ENCODE data around the gene IGFN1. TPM values are rescaled to one million over a fixed set of nuclear protein-coding genes. Genes with fewer than 3 reads are reported as not detected.
A peak's percentile ranks its signal among the peaks of the same experiment; 100 is the strongest.

IGFN1 gene
- total and polyA plus RNA-seq, 10 donors, result 0.02 to 0.03 (median 0.02) TPM; not detected in 7

DNA sequence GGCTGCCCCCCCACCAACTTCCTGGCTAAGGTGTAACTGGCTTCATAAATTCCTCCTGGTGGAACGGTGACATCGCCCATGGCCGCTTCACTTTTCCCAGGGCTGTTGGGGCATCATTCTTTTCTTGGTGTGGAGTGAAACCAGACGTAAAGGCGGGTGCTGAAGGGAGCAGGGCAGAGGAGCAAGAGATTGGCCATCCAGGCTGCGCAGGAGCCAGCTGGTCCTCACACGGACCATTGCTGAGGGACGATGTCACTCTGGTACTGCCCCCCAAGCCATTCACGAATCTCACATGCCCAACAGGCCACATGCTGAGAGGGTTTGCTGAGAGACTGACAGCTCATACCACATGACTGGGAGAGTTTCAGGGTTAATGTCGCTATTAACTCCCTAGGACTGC, 82.2 kb downstream of the IGFN1 start:
- WGBS, 5 donors, result 86 to 91% (median 87%) methylated on average over 10 of the region's 10 CpGs
- no peak overlapping the region for H3K4me3 ChIP-seq
- no peaks in the 10 kb centered on the region for H3K36me3 ChIP-seq
- no peak overlapping the region for H3K27ac ChIP-seq
- no peaks in the 10 kb centered on the region for H3K4me1 ChIP-seq
- H3K27me3 ChIP-seq (replicated peaks in 1 of 7), result peaks cover 0 to 44% (median 0%) of the 10 kb centered on the region in 7 donors
- intact Hi-C loops (cut with DNase I; ENCODE audit: low total_unique reads), result no loop called here
- TF ChIP-seq POLR2A (IDR thresholded peaks at IDR 0.05) (no peak), POLR2AphosphoS5 (IDR thresholded peaks at IDR 0.05) (no peak)
- TF ChIP-seq, protein P1, sequence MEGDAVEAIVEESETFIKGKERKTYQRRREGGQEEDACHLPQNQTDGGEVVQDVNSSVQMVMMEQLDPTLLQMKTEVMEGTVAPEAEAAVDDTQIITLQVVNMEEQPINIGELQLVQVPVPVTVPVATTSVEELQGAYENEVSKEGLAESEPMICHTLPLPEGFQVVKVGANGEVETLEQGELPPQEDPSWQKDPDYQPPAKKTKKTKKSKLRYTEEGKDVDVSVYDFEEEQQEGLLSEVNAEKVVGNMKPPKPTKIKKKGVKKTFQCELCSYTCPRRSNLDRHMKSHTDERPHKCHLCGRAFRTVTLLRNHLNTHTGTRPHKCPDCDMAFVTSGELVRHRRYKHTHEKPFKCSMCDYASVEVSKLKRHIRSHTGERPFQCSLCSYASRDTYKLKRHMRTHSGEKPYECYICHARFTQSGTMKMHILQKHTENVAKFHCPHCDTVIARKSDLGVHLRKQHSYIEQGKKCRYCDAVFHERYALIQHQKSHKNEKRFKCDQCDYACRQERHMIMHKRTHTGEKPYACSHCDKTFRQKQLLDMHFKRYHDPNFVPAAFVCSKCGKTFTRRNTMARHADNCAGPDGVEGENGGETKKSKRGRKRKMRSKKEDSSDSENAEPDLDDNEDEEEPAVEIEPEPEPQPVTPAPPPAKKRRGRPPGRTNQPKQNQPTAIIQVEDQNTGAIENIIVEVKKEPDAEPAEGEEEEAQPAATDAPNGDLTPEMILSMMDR (IDR thresholded peaks at IDR 0.05 in 8 of 11, conservative IDR thresholded peaks at IDR 0.05 in 3 of 11), result no peak
- no peaks in the 10 kb centered on the region for H3K9me3 ChIP-seq
- no peak for DNase-seq

DNA sequence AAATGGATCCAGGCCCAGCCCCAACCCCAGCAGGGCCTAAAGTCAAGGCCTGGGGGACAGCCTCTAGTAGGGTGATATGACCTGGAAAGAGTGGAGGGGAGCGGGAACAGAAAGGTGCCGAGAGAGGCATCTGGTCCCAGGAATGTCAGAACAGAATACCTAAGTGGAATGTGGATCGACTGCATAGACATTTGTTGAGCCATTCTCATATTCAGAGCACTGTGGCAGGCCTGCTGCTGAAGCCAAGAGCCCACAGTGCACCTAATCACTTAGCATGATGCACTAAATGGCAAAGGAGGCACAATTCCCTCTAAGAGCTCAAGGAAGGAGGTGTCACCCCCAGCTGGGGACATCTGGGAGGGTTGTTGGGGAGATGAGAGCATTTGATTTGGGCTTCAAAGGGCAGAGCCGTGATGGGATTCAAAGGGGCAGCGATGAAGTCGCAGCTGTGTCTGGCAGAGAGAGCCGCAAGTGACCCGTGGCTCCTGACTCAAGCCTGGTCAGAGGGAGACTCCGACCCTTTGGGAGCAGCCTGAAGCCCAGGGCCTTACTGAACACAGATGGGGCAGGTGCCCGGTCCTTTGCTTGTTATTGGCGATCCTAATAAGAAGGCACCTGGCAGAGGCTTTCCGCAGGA, 84.1 kb downstream of the IGFN1 start:
- Histone ChIP-seq H3K9me3 (no peaks in the 10 kb centered on the region), H3K27me3 (replicated peaks in 1 of 7) (peaks cover 0 to 41% (median 0%) of the 10 kb centered on the region in 7 donors), H3K4me1 (no peaks in the 10 kb centered on the region), H3K36me3 (no peaks in the 10 kb centered on the region), H3K27ac (no peak overlapping the region), H3K4me3 (no peak overlapping the region)
- intact Hi-C loops (cut with DNase I; ENCODE audit: low total_unique reads), result no loop called here
- TF ChIP-seq, protein P1 (IDR thresholded peaks at IDR 0.05 in 8 of 11, conservative IDR thresholded peaks at IDR 0.05 in 3 of 11), result no peak
- TF ChIP-seq POLR2A (IDR thresholded peaks at IDR 0.05), result no peak
- TF ChIP-seq POLR2AphosphoS5 (IDR thresholded peaks at IDR 0.05), result no peak
- WGBS, 5 donors, result 89 to 95% (median 94%) methylated on average over 10 to 12 of the region's 12 CpGs
- DNase-seq, result peak; percentile 59

DNA sequence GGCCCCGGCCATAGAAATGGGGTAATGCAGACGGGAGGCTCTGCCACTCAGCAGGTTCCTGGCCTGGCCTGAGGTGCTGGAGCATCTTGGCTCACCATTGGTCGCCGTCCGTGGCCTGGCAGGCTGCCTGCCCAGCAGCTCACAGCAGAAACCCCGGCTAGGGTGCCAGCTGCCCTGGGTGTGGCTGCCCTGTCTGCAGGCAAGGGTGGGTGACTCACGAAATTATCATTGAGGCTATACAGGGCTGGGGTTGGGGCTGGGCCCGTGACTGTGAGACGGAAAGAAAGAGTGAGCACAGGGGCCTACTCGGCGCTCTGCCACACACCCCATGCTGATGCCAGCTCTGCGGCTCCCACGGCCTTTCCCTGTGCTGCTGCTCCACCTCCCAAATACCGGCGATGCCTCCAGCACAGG, 84.6 kb downstream of the IGFN1 start:
- intact Hi-C loops (cut with DNase I; ENCODE audit: low total_unique reads), result no loop called here
- WGBS, 5 donors, result 74 to 89% (median 87%) methylated on average over 9 to 15 of the region's 15 CpGs
- no peak for DNase-seq

DNA sequence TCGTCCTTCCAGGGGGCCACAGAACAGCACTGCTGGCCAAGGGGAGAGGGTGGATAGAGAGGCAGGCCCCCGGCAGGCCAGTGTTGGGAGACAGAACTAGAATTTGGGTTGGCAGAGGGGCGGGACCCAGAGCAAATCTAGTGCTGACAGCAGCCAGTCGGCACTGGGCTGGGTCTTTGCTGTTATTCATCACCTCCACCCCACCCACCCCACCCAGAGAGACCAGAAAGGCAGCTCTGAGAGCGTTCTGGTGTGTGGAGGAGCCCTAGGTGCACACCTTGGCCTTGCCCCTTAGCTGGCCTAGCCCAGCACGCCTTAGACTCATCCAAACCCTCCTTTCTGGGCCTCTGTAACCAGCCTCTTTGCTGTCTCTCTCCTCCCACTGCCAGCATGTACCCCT, 86.3 kb downstream of the IGFN1 start:
- Histone ChIP-seq H3K4me1 (no peaks in the 10 kb centered on the region), H3K36me3 (no peaks in the 10 kb centered on the region), H3K27me3 (replicated peaks in 1 of 7) (peaks cover 0 to 37% (median 0%) of the 10 kb centered on the region in 7 donors), H3K9me3 (no peaks in the 10 kb centered on the region), H3K4me3 (no peak overlapping the region), H3K27ac (no peak overlapping the region)
- TF ChIP-seq, protein P1 (IDR thresholded peaks at IDR 0.05 in 8 of 11, conservative IDR thresholded peaks at IDR 0.05 in 3 of 11), result no peak
- TF ChIP-seq POLR2AphosphoS5 (IDR thresholded peaks at IDR 0.05) (no peak), POLR2A (IDR thresholded peaks at IDR 0.05) (no peak)
- DNase-seq, result peak; percentile 10
- 65 to 90% (median 77%) methylated on average over 2 to 6 of the region's 6 CpGs for WGBS, 5 donors
- intact Hi-C loops (cut with DNase I; ENCODE audit: low total_unique reads), result no loop called here

More for the DNA sequence above, 84.6 kb downstream of the IGFN1 start:
- Histone ChIP-seq H3K36me3 (no peaks in the 10 kb centered on the region), H3K9me3 (no peaks in the 10 kb centered on the region), H3K27ac (no peak overlapping the region), H3K4me3 (no peak overlapping the region), H3K4me1 (no peaks in the 10 kb centered on the region), H3K27me3 (replicated peaks in 1 of 7) (peaks cover 0 to 37% (median 0%) of the 10 kb centered on the region in 7 donors)
- TF ChIP-seq, protein P1 (IDR thresholded peaks at IDR 0.05 in 8 of 11, conservative IDR thresholded peaks at IDR 0.05 in 3 of 11), result no peak
- no peak for TF ChIP-seq POLR2A (IDR thresholded peaks at IDR 0.05)
- TF ChIP-seq POLR2AphosphoS5 (IDR thresholded peaks at IDR 0.05), result no peak
